A549 treated with AZD2906 at 1 μM for 4 hours (cell line): Measurements from ENCODE around the gene TEDC1. TPM values are rescaled to one million over a fixed set of nuclear protein-coding genes. Genes with fewer than 3 reads are reported as not detected.

Experiments
- total RNA-seq: library from RNA; stranded (reverse); fragments of 200-300 nt; extraction: Qiagen RNA extraction; gene quantifications from 5 replicates; pipeline ENCODE4 v1.2.3, GENCODE V29; 2022

The TEDC1 gene
- 30.6 to 49.9 TPM (median 48.4 TPM) in 5 replicates for total RNA-seq

DNA sequence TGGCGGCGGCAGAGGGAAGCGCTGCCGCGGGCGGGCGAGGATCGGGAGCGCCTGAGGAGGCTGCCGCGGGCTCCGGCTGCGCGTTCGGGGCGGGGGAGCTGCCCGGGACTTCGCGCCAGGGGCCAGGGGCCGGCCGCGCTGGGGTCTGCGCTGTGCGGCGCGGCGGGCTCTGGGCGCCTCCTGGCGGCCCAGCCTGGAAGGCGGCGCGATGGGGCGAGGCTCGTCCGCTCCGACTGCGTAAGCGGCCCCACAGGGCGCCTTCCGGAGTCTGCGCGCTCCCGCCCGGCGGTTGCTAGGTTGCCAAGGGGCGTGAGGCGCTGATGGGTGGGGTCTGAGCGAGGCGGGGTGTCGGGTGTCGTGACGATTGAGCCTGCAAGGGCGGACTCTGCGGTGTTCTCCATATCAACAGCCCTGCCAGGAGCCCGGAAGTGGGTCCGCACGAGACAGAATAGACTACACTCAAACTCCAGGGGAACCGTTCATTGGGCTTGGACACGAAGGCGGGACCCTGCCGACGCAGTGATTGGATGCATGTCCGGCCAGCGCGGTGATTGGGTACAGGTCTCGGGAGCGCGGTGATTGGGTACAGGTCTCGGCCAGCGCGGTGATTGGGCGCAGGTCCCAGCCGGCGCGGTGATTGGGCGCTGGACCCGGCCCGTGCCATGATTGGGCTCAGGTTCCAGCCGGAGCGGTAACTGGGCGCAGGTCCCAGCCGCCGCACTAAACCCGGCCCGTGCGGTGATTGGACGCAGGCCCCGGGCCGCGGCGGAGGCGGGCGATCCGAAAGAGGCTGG is at the start of gene TEDC1:
Gene TEDC1, plus strand, starts transcription at position 675 of the 794 bp plus-strand sequence. CDS start 130 bp downstream, outside the sequence.

DNA sequence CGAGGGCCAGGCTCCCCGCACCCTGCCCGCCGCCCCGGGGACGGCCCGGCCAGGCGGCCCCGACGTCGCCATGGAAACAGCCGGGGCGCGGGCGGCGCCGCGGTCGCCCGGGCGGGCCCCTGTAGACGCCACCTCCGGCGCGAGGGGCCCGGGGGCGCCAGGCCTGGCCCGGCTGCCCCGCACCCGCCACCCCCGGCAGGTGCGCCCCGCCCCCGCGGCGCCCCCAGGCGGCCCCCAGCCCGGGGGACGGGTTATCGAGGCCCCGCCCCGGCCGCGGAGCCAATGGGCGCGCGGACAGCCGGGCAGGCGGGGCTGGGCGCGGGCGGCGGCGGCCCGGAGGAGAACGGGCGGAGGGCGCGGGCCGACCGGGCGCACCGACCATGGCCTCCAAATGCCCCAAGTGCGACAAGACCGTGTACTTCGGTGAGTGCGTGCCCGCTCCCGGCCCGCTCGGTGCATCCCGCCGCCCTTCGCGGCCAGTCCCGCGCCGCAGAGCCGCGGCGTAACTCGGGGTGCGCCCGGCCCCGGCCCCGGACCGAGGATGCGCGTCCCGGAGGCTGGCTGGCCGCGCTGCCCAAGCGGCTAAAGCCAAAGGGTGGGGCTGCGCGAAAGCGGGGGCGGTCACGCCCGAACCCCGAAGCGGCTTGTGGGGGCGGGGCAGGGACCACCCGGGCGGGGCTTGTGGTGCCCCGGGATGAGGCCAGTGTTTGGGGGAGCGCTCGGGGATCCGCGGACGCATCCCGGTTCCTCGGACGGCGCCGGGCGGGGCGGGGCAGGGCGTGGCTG is 16.4 kb upstream of the TEDC1 start, which contains the start of gene CRIP2:
Gene CRIP2, plus strand, starts transcription at position 339 of the 786 bp plus-strand sequence. Its CDS starts 42 bp downstream, at position 381.

GRCh38 chr14:105486163-105486973 is 4.7 kb upstream of the TEDC1 start, which contains the start of gene CRIP1:
TSS of gene CRIP1 (plus strand) at chr14:105486886. CDS start at chr14:105487260, 374 bp downstream.

GRCh38 chr14:105525861-105526775 is 35.1 kb downstream of the TEDC1 start, which contains the start of gene TMEM121:
TSS of gene TMEM121 (plus strand) at chr14:105526583. CDS start at chr14:105528835, 2,252 bp downstream.

Other genes with a start within 250 kb of the TEDC1 start
- gene BTBD6, start 242.7 kb upstream of the TEDC1 start, total RNA-seq = 31.1 to 45.1 TPM (median 41.8 TPM) in 5 replicates
- 25.7 to 29.8 TPM (median 28.7 TPM) in 5 replicates for gene BRF1, start 190.2 kb upstream of the TEDC1 start, total RNA-seq
- 20.0 to 30.1 TPM (median 25.9 TPM) in 5 replicates for gene PACS2, start 176.5 kb upstream of the TEDC1 start, total RNA-seq
- 0.10 to 0.20 TPM (median 0.14 TPM) in 5 replicates for gene TEX22, start 92.7 kb upstream of the TEDC1 start, total RNA-seq
- 51.3 to 86.8 TPM (median 72.1 TPM) in 5 replicates for gene MTA1, start 71.4 kb upstream of the TEDC1 start, total RNA-seq
- gene CRIP2, start 16.4 kb upstream of the TEDC1 start, total RNA-seq = 114 to 222 TPM (median 208 TPM) in 5 replicates
- gene CRIP1, start 4.4 kb upstream of the TEDC1 start, total RNA-seq = 1,746 to 1,969 TPM (median 1,931 TPM) in 5 replicates
- gene TMEM121, start 35.3 kb downstream of the TEDC1 start, total RNA-seq = 3.8 to 9.3 TPM (median 8.8 TPM) in 5 replicates